ENCODE data around the gene IQCC. TPM values are rescaled to one million over a fixed set of nuclear protein-coding genes. Genes with fewer than 3 reads are reported as not detected.
A peak's percentile ranks its signal among the peaks of the same experiment; 100 is the strongest.

Gene IQCC
- total RNA-seq, 1 experiment from 2014 or later: 8.7 TPM

DNA sequence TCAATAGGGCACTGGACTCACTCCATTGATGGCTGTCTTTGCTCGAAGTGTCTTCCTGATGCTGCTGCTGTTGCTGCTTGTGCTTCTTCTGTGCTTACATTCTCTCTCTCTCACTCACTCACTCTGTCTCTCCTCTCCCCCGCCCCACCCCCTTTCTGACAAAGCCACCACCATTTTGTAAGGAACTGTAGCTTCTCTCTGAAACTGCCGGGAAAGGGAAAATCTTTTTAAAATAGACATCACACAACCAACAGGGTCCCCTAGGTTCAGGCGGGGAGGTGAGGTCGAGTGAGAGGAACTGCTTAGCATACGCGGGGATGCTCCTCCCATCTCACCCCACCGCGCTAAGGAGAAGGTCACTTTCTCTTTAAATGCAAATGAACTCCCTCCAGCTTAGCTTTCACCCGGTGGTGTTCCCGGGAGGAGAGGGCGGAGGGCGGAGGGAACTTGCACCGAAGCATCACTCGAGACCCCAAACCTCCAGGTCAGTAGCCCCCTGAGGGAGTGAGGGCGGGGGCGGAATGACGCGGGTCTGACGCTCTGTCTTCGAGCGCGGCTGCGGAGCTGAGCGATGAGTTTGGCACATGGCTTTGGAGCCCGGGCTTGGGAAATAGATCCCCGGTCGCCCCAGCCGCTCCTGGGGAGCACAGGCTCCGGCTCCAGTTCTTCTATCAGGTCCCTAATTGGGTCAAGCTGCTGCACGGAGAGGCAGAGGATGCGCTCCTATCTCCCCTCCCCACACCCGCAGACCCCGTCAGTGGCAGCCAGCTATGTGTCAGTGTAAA is 5.1 kb upstream of the IQCC start, which contains the start of gene CCDC28B:
Gene CCDC28B (plus strand): TSS at position 370 of the 785 bp plus-strand sequence. CDS start 1,341 bp downstream, outside the sequence.
- DNase-seq: peak; percentile 97
- Histone ChIP-seq H3K27me3 (ENCODE audit: control insufficient read depth, insufficient read depth, low read length) (no peaks in the 10 kb centered on the region), H3K4me3 (ENCODE audit: insufficient read depth, low read depth, low read length) (peak within 1 kb of the TSS; percentile 79), H3K36me3 (replicated peaks; ENCODE audit: control insufficient read depth, insufficient read depth, low read length) (peaks cover 14% of the 10 kb centered on the region)

DNA sequence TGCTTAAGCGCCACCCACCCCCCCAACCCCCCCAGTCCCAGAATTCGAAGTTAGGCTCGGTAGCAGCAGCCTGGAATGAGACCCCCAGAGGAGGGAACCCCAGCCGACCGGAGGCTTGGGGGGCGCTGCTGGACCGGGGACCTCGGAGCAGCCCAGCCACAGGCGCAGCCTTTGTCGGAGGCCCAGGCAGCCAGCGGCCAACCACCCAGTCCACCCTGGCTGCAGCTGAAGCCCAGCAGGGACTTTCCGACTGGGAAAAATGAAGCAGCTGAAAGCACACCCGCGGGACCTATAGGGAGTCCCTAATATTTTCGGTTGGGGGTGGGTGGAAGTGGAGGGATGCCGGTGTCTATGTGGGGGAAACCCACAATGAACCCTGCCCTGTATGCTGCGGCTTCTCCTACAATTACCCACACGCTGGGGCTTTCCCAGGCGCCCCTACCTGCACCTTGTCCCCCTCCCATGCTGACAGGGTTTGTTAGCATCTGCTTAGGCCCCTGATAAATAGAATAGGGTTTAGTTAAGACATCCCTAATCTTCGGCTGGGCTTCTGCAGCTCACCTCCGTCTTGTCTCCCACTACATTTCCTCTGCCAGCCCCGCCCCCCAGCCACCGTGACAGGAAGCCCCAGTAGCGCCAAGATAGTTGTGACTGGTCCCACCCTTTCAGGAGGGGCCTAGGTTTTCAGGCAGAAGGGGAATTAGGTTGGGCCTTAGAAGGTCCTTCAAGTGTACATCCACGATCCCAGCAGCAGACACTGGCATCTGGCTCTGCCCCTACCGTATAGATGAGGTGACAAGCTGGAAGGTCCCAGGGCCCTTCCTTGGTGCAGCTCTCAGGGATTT is 4.2 kb upstream of the IQCC start:
- Histone ChIP-seq H3K27me3 (ENCODE audit: control insufficient read depth, insufficient read depth, low read length) (no peaks in the 10 kb centered on the region; the same call in 1 of the 2 replicates), H3K4me3 (ENCODE audit: insufficient read depth, low read depth, low read length) (peak overlapping the region; percentile 79), H3K36me3 (replicated peaks; ENCODE audit: control insufficient read depth, insufficient read depth, low read length) (peaks cover 9% of the 10 kb centered on the region)
- DNase-seq: peak; percentile 90

DNA sequence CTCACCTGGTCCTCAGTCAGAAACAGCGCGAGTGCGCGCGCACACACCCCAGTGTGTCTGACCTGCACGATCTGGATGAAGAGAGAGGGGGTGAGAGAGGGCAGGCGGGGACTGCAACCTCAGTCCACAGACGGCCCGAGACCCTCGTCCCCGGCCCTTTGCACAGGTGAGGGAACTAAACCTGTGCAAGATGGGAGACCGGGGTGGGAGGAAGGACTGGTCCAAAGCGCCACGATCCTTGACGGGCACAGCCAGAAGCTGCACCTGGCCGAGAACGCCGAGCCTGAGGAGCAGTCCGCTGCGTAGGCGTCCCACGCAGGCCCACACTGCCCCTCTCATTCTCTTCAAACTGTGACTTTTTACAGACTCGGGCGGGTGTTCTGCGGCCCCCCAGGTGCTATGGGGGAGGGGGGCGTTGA is 519 bp upstream of the IQCC start:
- peak; percentile 70 for DNase-seq
- Histone ChIP-seq H3K36me3 (replicated peaks; ENCODE audit: control insufficient read depth, insufficient read depth, low read length) (peaks cover 1% of the 10 kb centered on the region), H3K4me3 (ENCODE audit: insufficient read depth, low read depth, low read length) (peak overlapping the region; percentile 58), H3K27me3 (ENCODE audit: control insufficient read depth, insufficient read depth, low read length) (no peaks in the 10 kb centered on the region; the same call in 1 of the 2 replicates)

DNA sequence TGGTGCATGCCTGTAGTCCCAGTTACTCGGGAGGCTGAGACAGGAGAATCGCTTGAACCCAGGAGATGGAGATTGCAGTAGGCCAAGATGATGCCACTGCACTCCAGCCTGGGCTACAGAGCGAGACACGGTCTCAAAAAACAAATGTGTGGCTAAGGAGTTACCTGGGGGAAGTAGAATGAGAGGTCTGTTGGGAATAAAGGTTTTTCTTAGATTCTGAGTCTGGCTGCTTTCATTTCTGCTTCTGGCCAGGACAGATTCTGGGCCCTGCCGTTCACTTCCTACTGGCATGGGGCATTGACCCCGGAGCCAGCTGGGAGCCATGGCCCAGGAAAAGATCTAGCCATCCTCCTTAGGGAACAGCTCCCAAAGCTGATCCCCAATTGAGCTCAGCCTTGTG is 3.0 kb downstream of the IQCC start:
- peaks cover 1% of the 10 kb centered on the region for H3K36me3 ChIP-seq (replicated peaks; ENCODE audit: control insufficient read depth, insufficient read depth, low read length)
- no peak for DNase-seq
- no peak overlapping the region for H3K4me3 ChIP-seq (ENCODE audit: insufficient read depth, low read depth, low read length)
- no peaks in the 10 kb centered on the region; the same call in 1 of the 2 replicates for H3K27me3 ChIP-seq (ENCODE audit: control insufficient read depth, insufficient read depth, low read length)

DNA sequence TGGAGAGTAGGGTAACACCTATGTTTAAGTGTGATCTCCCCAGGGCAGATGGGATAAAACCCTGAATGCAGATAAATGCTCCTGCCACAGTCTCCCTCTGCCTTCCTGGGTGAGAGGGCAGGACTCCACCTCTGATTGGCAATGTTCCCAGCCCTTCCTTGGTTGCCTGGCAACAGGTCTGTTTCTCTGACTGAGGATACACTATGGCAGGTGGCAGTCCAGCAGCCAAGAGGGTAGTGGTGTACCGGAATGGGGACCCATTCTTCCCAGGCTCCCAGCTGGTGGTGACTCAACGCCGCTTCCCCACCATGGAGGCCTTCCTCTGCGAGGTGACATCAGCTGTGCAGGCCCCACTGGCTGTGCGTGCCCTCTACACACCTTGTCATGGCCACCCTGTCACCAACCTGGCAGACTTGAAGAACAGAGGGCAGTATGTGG is 3.4 kb downstream of the IQCC start, which contains the start of gene DCDC2B:
Gene DCDC2B (plus strand): TSS at position 199 of the 438 bp plus-strand sequence. CDS start 5 bp downstream, at position 204.
- Histone ChIP-seq H3K27me3 (ENCODE audit: control insufficient read depth, insufficient read depth, low read length) (no peaks in the 10 kb centered on the region; the same call in 1 of the 2 replicates), H3K4me3 (ENCODE audit: insufficient read depth, low read depth, low read length) (no peak within 1 kb of the TSS), H3K36me3 (replicated peaks; ENCODE audit: control insufficient read depth, insufficient read depth, low read length) (peaks cover 1% of the 10 kb centered on the region)

DNA sequence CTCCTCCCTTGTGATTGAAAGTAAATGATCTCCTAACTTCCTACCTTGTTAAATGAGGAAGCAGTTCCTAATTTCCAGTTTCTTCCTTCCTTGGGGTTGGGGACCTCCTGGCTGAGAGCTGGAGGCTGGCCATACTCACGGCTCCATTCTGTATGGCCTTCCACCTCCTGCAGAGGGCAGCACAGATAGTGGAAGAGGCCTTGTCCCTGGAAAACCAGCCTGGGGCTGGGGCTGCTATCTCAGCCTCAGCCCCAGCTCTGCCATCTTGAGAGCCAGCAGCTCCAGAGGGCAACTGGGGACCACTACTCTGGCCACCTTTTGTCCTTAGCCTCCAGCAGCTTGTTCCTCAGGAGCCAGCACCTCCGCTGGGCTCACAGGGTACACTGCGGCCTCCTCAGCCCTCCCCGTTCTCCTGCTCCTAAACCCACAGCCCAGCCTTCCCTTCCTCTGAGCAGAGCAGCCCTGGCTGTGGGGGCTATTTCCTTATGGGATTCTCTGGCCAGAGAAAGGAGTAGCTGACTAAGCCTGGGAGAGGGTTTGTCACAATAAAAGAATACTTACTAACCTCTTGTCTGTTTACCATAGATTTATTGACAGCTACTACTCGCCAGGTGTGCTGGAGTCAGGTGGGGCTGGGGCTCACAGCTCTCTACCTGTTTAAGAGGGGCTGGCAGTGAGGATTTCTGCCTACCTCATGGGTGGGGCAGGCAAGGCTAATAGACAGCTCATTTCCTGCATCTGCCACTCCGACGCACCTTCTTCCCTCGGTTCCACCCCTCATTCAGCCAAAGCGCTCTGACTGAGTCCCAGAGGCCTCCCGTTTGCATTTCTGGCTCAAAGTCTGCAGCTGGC is 10.4 kb downstream of the IQCC start:
- peak; percentile 90 for DNase-seq
- H3K36me3 ChIP-seq (replicated peaks; ENCODE audit: control insufficient read depth, insufficient read depth, low read length): peaks cover 8% of the 10 kb centered on the region
- H3K4me3 ChIP-seq (ENCODE audit: insufficient read depth, low read depth, low read length): no peak overlapping the region
- H3K27me3 ChIP-seq (ENCODE audit: control insufficient read depth, insufficient read depth, low read length): no peaks in the 10 kb centered on the region

More for the DNA sequence above, 3.4 kb downstream of the IQCC start, which contains the start of gene DCDC2B:
- DNase-seq: no peak

DNA sequence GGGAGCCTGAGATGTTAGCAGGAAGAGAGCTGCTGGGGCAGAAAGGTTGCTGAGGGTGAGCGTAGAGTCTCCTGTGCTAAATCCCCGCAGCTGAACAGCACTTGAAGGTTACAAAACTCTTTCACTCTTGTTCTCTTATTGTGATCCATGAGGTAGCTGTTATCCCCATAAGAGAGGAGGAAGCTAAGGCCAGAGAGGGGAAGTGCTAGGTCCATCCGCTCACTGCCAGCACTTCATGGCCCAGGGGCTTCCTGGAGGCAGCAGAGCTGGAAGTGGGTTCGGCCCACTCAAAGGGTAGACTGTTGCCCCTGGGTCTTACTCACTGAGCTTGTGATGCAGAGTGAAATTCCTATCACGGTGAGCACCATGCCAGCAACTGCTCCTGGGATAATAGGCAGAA is 11.1 kb downstream of the IQCC start:
- Histone ChIP-seq H3K27me3 (ENCODE audit: control insufficient read depth, insufficient read depth, low read length) (no peaks in the 10 kb centered on the region), H3K4me3 (ENCODE audit: insufficient read depth, low read depth, low read length) (no peak overlapping the region), H3K36me3 (replicated peaks; ENCODE audit: control insufficient read depth, insufficient read depth, low read length) (peaks cover 8% of the 10 kb centered on the region)
- no peak for DNase-seq

DNA sequence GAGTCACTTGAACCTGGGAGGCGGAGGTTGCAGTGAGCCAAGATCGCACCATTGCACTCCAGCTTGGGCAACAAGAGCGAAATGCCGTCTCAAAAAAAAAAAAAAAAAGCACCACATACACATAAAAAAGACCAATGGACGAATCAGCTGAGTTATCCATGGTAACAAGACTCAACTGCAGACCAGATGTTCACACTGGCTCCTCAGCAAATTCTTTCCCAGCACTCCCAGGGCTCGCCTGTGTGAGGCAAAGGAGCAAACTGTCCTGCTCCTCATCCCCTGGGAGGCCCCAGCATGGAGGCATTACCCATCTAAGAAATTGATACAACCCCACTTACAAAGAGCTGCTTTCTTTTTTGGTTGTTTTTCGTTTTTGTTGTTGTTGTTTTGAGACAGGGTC is 13.6 kb downstream of the IQCC start:
- no peak for DNase-seq
- Histone ChIP-seq H3K36me3 (replicated peaks; ENCODE audit: control insufficient read depth, insufficient read depth, low read length) (peaks cover 13% of the 10 kb centered on the region), H3K27me3 (ENCODE audit: control insufficient read depth, insufficient read depth, low read length) (no peaks in the 10 kb centered on the region), H3K4me3 (ENCODE audit: insufficient read depth, low read depth, low read length) (no peak overlapping the region)

DNA sequence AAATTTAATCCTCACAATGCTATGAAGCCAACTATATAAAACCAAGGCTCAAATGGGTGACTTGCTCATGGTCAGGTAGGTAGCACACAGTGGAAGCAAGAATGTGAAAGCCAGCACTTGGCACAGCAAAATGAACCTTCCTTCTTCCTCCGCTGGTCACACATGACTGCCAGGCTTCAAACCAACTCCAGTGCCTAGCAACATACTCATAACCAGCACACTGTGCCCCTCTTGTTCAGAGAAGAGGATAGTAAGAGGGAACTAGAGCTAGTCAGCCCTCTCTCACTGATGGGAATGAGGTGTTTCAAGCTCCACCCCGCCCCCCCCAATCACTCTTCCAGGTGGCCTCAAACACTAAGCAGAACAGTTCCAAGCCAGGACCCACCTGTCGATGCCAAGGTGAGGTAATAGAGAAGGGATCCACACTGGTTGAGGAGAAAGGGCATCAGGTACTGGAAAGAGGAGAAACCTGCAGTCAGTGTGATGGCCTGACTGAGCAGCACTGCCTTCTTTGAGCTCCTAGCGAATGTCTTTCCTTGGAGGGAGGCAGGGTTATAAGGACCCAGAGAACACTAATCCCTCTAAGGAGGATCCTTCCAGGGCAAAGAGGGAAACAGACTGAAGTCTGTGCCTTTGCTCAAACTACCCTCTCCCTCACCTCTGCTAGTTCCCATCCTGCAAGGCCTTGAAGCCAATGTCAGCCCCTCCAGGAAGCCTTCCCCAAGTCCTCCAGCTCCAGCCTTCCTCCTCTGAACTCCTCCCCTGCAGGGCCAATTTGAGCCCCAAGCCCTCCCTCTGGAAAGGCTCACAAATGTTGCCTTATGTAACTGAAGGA is 15.5 kb downstream of the IQCC start:
- H3K27me3 ChIP-seq (ENCODE audit: control insufficient read depth, insufficient read depth, low read length): no peaks in the 10 kb centered on the region
- no peak for DNase-seq
- peak overlapping the region; percentile 98 for H3K4me3 ChIP-seq (ENCODE audit: insufficient read depth, low read depth, low read length)
- peaks cover 19% of the 10 kb centered on the region for H3K36me3 ChIP-seq (replicated peaks; ENCODE audit: control insufficient read depth, insufficient read depth, low read length)

DNA sequence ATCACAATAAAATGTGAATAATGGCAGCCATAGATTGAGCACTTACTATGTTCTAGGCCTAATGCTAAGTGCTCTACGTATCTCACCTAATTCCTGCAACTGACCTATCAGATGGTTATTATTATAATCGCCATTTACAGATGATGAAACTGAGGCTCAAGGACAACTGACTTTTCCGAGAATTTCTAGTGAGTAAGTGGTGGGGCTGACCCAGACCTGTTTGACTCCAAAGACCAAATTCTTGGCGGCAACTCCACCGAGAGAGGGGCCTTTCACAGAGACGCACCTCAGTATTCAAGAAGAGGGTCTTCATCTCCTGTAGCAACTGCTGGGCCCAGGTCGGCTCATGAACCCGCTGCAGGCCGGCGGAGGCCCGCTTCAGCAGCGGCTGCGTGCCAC is 16.1 kb downstream of the IQCC start:
- DNase-seq: no peak
- Histone ChIP-seq H3K36me3 (replicated peaks; ENCODE audit: control insufficient read depth, insufficient read depth, low read length) (peaks cover 23% of the 10 kb centered on the region), H3K4me3 (ENCODE audit: insufficient read depth, low read depth, low read length) (peak overlapping the region; percentile 98), H3K27me3 (ENCODE audit: control insufficient read depth, insufficient read depth, low read length) (no peaks in the 10 kb centered on the region)

DNA sequence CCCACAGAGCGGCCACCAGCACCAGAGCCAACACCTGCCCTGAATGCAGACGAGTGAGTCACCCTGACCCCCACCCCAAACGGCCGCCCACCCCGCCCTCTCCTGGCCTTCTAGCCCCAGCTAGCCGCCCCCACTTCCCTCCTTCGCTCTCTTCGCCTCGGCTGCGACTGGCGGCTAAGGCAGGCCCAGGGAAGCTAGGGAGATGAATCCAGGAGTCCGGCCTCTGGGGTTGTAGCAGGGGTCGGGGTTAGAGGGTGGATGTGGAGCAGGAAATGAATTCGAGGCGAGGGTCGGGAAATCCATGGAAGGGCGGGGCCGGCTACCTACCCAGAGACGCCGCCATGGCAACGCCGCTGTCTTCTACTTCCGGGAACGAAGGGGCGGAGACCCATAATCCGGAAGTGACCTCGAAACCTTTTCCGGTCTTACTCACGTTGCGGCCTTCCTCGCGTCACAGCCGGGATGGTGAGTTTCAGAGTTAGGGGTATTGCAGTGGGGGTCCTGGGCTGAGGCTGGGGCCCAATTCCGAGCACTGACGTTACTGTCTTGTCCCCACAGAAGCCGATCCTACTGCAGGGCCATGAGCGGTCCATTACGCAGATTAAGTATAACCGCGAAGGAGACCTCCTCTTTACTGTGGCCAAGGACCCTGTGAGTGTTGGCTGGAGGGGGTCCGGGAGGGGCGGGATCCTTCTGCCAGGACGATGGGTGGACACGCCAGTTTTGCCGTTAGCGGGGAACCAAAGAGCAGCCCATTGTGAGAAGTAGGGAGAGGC is 16.7 kb downstream of the IQCC start, which contains the start of the genes EIF3I and TMEM234:
Gene EIF3I (plus strand): TSS at position 428 of the 776 bp plus-strand sequence. CDS start 35 bp downstream, at position 463.
Gene TMEM234 (minus strand): TSS at position 374 of the 776 bp plus-strand sequence. CDS start 31 bp downstream, at position 343.
- Histone ChIP-seq H3K4me3 (ENCODE audit: insufficient read depth, low read depth, low read length) (peak within 1 kb of the TSS; percentile 98), H3K27me3 (ENCODE audit: control insufficient read depth, insufficient read depth, low read length) (no peaks in the 10 kb centered on the region), H3K36me3 (replicated peaks; ENCODE audit: control insufficient read depth, insufficient read depth, low read length) (peaks cover 20% of the 10 kb centered on the region)
- peak; percentile 96 for DNase-seq

DNA sequence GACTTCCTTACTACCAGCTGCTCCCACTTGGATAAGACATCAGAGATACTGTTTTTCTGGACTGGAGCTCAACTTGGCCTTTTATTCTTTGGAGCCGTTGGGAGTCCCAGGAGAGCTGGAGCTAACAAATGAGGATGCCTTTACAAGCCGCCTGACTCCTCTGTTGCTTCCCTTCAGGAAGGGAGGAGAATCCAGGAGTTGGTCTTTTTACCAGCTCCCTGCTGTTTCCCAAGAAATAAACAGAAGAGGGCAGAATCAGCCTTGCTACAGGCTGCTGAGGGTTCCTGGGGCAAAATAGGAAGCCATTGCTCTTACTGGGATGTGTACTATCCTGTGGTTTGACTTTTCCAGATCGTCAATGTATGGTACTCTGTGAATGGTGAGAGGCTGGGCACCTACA is 18.2 kb downstream of the IQCC start:
- DNase-seq: no peak
- Histone ChIP-seq H3K27me3 (ENCODE audit: control insufficient read depth, insufficient read depth, low read length) (no peaks in the 10 kb centered on the region), H3K4me3 (ENCODE audit: insufficient read depth, low read depth, low read length) (no peak overlapping the region), H3K36me3 (replicated peaks; ENCODE audit: control insufficient read depth, insufficient read depth, low read length) (peaks cover 32% of the 10 kb centered on the region)
